NCI-H524 treated with DMSO at 0.1 percent for 48 hours (cell line): ENCODE measurements around the gene MAP2K6.

Experiments used
- DNase-seq: peaks from one replicate; lab custom pipeline; 2025; lab: John Stamatoyannopoulos, UW

The MAP2K6 gene

GRCh38 chr17:69535016-69535570 is 120.6 kb downstream of the MAP2K6 start:
- no peak for DNase-seq

- no peak for DNase-seq
These were observed 124.3 kb downstream of the MAP2K6 start for GRCh38 chr17:69538795-69539194.

GRCh38 chr17:69539274-69539673 is 124.8 kb downstream of the MAP2K6 start:
- DNase-seq: no peak

GRCh38 chr17:69539781-69540319 is 125.4 kb downstream of the MAP2K6 start:
- no peak for DNase-seq

GRCh38 chr17:69540356-69540755 is 125.9 kb downstream of the MAP2K6 start:
- no peak for DNase-seq

GRCh38 chr17:69547230-69547629 is 132.7 kb downstream of the MAP2K6 start:
- no peak for DNase-seq

- no peak for DNase-seq
These were observed 133.4 kb downstream of the MAP2K6 start for GRCh38 chr17:69547947-69548346.

GRCh38 chr17:69551212-69552010 is 136.9 kb downstream of the MAP2K6 start:
- no peak for DNase-seq

GRCh38 chr17:69552986-69553667 is 138.6 kb downstream of the MAP2K6 start:
- no peak for DNase-seq

- no peak for DNase-seq
These were observed 140.6 kb downstream of the MAP2K6 start for GRCh38 chr17:69555056-69555455.

GRCh38 chr17:69557339-69557738 is 142.8 kb downstream of the MAP2K6 start:
- DNase-seq: no peak

GRCh38 chr17:69558796-69559195 is 144.3 kb downstream of the MAP2K6 start:
- no peak for DNase-seq

GRCh38 chr17:69560987-69561441 is 146.5 kb downstream of the MAP2K6 start:
- DNase-seq: no peak

GRCh38 chr17:69561462-69561861 is 147.0 kb downstream of the MAP2K6 start:
- DNase-seq: no peak

- DNase-seq: no peak
These were observed 150.9 kb downstream of the MAP2K6 start for GRCh38 chr17:69565447-69565846.

GRCh38 chr17:69567130-69567529 is 152.6 kb downstream of the MAP2K6 start:
- no peak for DNase-seq

- DNase-seq: no peak
These were observed 158.2 kb downstream of the MAP2K6 start for GRCh38 chr17:69572747-69573146.

GRCh38 chr17:69573396-69573795 is 158.9 kb downstream of the MAP2K6 start:
- no peak for DNase-seq

GRCh38 chr17:69574257-69575197 is 160.0 kb downstream of the MAP2K6 start:
- no peak for DNase-seq

GRCh38 chr17:69575346-69575761 is 160.9 kb downstream of the MAP2K6 start:
- DNase-seq: no peak

- DNase-seq: no peak
These were observed 162.6 kb downstream of the MAP2K6 start for GRCh38 chr17:69577098-69577497.
